Measurements from ENCODE around the gene ERI2. TPM values are rescaled to one million over a fixed set of nuclear protein-coding genes. Genes with fewer than 3 reads are reported as not detected.

ERI2 gene
- total and polyA plus RNA-seq, 2 of the 13 experiments (the other 11 are each of a cell fraction or from before 2014, with no cell fraction given): 17.4 to 41.3 TPM

- no peak for TF ChIP-seq ZNF382 (CRISPR knock-in tag; IDR thresholded peaks at IDR 0.05; ENCODE audit: borderline replicate concordance)
These were observed 24.6 kb downstream of the ERI2 start (continued) for GRCh38 chr16:20781697-20782096.

- no peak overlapping the region for H3K4me2 ChIP-seq (ENCODE audit: low read depth, low read length)
- H3K9ac ChIP-seq (ENCODE audit: insufficient read depth, low read depth, low read length): no peak overlapping the region
- BruUV-seq (replicated peaks): no TSS peak
- H3K4me1 ChIP-seq (ENCODE audit: insufficient read depth, low read length): no peaks in the 10 kb centered on the region
- ATAC-seq: peak; percentile 100
- H3K79me2 ChIP-seq (ENCODE audit: insufficient read depth, low read length): no peaks in the 10 kb centered on the region
- FAIRE-seq: peak; percentile 54
- in situ Hi-C loops (cut with HindIII; ENCODE audit: extremely low pct_ligation_motif_present, low pct_unique_long_range_greater_than_20kb): no loop called here
- POLR2A ChIA-PET: interaction anchor here (2.1 kb wide), 1 partner anchor 11 kb away, joined by 6 read pairs; the partner anchor contains the start of gene ACSM3
- intact Hi-C loops (cut with micrococcal nuclease; ENCODE audit: unreplicated experiment): no loop called here
- no peak overlapping the region for H2AFZ ChIP-seq (ENCODE audit: low read length)
- CTCF ChIA-PET (ENCODE audit: low intra/inter-chr PET ratio, low total read pairs): interaction anchor here (1.1 kb wide), 1 partner anchor 308 kb away, joined by 3 read pairs; no protein-coding TSS in a partner anchor
- H3K9me3 ChIP-seq (ENCODE audit: low read length): no peaks in the 10 kb centered on the region
- no peaks in the 10 kb centered on the region for H4K20me1 ChIP-seq (ENCODE audit: insufficient read depth, low read length)
- H3K27me3 ChIP-seq (ENCODE audit: control insufficient read depth in 1 of 2, insufficient read depth in 2 of 2, low read length in 2 of 2): no peaks in the 10 kb centered on the region
- H3K27ac ChIP-seq (ENCODE audit: extremely low read length, insufficient read depth, low read length): no peak overlapping the region
- WGBS (ENCODE audit: low lambda C conversion rate): 66% methylated on average over 7 of the region's 7 CpGs
- no peak overlapping the region for H3K4me3 ChIP-seq (replicated peaks in 1 of 3; ENCODE audit: insufficient read depth in 1 of 3, low read depth in 2 of 3, low read length in 3 of 3)
- H3K36me3 ChIP-seq (replicated peaks in 1 of 2; ENCODE audit: control insufficient read depth in 1 of 2, insufficient read depth in 2 of 2, low read length in 2 of 2): peaks cover 12 to 15% of the 10 kb centered on the region in 2 experiments; a peak in 4 of 5 replicates
- DNase-seq (ENCODE audit: low spot score): peak; percentile 67
- TF ChIP-seq HINFP (CRISPR knock-in tag; IDR thresholded peaks at IDR 0.05; ENCODE audit: low read depth) (peak; percentile 22; the same call in 1 of the 2 replicates), ZNF121 (CRISPR knock-in tag; IDR thresholded peaks at IDR 0.05) (peak; percentile 57; the same call in 1 of the 2 replicates), ZNF550 (CRISPR knock-in tag; IDR thresholded peaks at IDR 0.05; ENCODE audit: borderline replicate concordance) (0 out of 2 replicates have a peak, but pooled peaks have one; percentile 45), ZBTB10 (CRISPR knock-in tag; IDR thresholded peaks at IDR 0.05; ENCODE audit: borderline replicate concordance) (no peak), MIER3 (CRISPR knock-in tag; IDR thresholded peaks at IDR 0.05; ENCODE audit: borderline replicate concordance) (peak; percentile 65; the same call in 1 of the 2 replicates), IKZF5 (CRISPR knock-in tag; IDR thresholded peaks at IDR 0.05) (peak; percentile 32; the same call in 1 of the 2 replicates)
- TF ChIP-seq, protein P1, sequence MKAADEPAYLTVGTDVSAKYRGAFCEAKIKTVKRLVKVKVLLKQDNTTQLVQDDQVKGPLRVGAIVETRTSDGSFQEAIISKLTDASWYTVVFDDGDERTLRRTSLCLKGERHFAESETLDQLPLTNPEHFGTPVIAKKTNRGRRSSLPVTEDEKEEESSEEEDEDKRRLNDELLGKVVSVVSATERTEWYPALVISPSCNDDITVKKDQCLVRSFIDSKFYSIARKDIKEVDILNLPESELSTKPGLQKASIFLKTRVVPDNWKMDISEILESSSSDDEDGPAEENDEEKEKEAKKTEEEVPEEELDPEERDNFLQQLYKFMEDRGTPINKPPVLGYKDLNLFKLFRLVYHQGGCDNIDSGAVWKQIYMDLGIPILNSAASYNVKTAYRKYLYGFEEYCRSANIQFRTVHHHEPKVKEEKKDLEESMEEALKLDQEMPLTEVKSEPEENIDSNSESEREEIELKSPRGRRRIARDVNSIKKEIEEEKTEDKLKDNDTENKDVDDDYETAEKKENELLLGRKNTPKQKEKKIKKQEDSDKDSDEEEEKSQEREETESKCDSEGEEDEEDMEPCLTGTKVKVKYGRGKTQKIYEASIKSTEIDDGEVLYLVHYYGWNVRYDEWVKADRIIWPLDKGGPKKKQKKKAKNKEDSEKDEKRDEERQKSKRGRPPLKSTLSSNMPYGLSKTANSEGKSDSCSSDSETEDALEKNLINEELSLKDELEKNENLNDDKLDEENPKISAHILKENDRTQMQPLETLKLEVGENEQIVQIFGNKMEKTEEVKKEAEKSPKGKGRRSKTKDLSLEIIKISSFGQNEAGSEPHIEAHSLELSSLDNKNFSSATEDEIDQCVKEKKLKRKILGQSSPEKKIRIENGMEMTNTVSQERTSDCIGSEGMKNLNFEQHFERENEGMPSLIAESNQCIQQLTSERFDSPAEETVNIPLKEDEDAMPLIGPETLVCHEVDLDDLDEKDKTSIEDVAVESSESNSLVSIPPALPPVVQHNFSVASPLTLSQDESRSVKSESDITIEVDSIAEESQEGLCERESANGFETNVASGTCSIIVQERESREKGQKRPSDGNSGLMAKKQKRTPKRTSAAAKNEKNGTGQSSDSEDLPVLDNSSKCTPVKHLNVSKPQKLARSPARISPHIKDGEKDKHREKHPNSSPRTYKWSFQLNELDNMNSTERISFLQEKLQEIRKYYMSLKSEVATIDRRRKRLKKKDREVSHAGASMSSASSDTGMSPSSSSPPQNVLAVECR (CRISPR knock-in tag; IDR thresholded peaks at IDR 0.05; ENCODE audit: borderline replicate concordance): 0 out of 2 replicates have a peak, but pooled peaks have one; percentile 10
These were observed 31.4 kb downstream of the ERI2 start for GRCh38 chr16:20774703-20775362.

Measured in HepG2 (cell line).